ENCODE results near the gene RPTOR.

GRCh38 chr17:80916246-80916645, 371.6 kb downstream of the RPTOR start:
- TF ChIP-seq, protein P1, sequence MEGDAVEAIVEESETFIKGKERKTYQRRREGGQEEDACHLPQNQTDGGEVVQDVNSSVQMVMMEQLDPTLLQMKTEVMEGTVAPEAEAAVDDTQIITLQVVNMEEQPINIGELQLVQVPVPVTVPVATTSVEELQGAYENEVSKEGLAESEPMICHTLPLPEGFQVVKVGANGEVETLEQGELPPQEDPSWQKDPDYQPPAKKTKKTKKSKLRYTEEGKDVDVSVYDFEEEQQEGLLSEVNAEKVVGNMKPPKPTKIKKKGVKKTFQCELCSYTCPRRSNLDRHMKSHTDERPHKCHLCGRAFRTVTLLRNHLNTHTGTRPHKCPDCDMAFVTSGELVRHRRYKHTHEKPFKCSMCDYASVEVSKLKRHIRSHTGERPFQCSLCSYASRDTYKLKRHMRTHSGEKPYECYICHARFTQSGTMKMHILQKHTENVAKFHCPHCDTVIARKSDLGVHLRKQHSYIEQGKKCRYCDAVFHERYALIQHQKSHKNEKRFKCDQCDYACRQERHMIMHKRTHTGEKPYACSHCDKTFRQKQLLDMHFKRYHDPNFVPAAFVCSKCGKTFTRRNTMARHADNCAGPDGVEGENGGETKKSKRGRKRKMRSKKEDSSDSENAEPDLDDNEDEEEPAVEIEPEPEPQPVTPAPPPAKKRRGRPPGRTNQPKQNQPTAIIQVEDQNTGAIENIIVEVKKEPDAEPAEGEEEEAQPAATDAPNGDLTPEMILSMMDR (IDR thresholded peaks at IDR 0.05): no peak
- TF ChIP-seq POLR2A (IDR thresholded peaks at IDR 0.05): no peak
